Testis (tissue), 3 donors: ENCODE results near the gene ITSN2. TPM values are rescaled to one million over a fixed set of nuclear protein-coding genes. Genes with fewer than 3 reads are reported as not detected.

Source experiments
- DNase-seq: peaks from one replicate; pipeline ENCODE4 v3.0.0-alpha.2; 2019
- H3K27ac ChIP-seq, 2 donors: fragments of 200-600 bp; sonication (generic); one replicate each; pipeline ENCODE4 v1.5.1; 2019
- H3K27me3 ChIP-seq: fragments of 200-600 bp; sonication (generic); one replicate; pipeline ENCODE4 v1.5.1; 2019
- H3K36me3 ChIP-seq: fragments of 200-600 bp; sonication (generic); one replicate; pipeline ENCODE4 v1.5.1; 2017; ENCODE audit warnings: low read depth; ENCODE audit errors: missing control alignments
- H3K4me1 ChIP-seq: fragments of 200-600 bp; sonication (generic); one replicate; pipeline ENCODE4 v1.5.1; 2019
- H3K4me3 ChIP-seq, 2 donors: fragments of 200-600 bp; sonication (generic); one replicate each; pipeline ENCODE4 v1.5.1; 2017 to 2019
- H3K9me3 ChIP-seq: fragments of 200-600 bp; sonication (generic); one replicate; pipeline ENCODE4 v1.5.1; 2017
- POLR2A ChIP-seq: fragments of 450-650 bp; IDR thresholded peaks from one replicate; pipeline ENCODE4 v1.6.1; 2017; ENCODE audit warnings: antibody characterized with exemption, mild to moderate bottlenecking, moderate library complexity
- WGBS, 2 donors: methylation state at CpG; one replicate each; pipeline ENCODE4 v1.1.5; 2018; 5-methylcytosine and 5-hydroxymethylcytosine counted together
- intact Hi-C: fragments of 100-400 bp; cut with DNase I; formaldehyde crosslinking; loops from one replicate; pipeline ENCODE4 v1.15.1; 2023; ENCODE audit warnings: low total_unique reads
- polyA plus RNA-seq: library from polyadenylated mRNA; stranded (reverse); fragments of 350-450 nt; fragmentation: Illumina TruSeq; extraction: RNeasy Lipid Tissue Mini Kit (QIAGEN cat#74804); gene quantifications from one replicate; pipeline ENCODE4 v1.2.3, GENCODE V29; 2014; ENCODE audit warnings: low read depth, low replicate concordance; ENCODE audit not compliant: insufficient read depth
- total RNA-seq, 2 donors: library from RNA; depleted of rRNA; stranded (reverse); fragments of >200 nt; gene quantifications; one replicate each; pipeline ENCODE4 v1.2.3, GENCODE V29; 2016
- TF ChIP-seq, protein P1 (sequence below), 3 experiments: fragments of 450-650 bp in 2 of 3; fragments of 200-600 bp in 1 of 3; sonication (generic) in 1 of 3; IDR thresholded peaks; one replicate each; pipeline ENCODE4 v1.5.1; 2016 to 2019; ENCODE audit warnings: antibody characterized with exemption in 3 of 3, mild to moderate bottlenecking in 2 of 3, moderate library complexity in 1 of 3

Gene ITSN2
- total and polyA plus RNA-seq, 3 donors from 2014 or later: 9.1 to 53.8 (median 43.4) TPM

DNA sequence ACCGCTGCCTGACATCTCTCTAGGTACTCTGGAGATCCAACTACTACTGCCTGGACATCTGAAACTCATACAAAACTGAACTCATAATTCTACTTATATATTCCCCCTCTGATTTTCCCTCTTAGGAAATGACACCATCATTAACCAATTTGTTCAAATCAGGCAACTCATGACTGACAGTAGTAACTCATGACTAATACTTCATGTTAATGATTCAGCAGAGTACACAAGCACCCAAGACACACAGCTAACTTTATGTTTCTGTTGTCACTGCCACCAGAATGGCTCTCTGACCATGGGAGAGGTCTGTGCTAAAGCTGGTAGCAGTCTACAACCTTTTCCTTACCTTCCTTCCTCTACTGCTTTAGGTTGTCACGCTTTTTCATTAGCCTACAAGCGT lies 91.1 kb downstream of the ITSN2 start:
- WGBS, 2 donors: 97 to 99% methylated on average over 3 of the region's 3 CpGs
- no peak for DNase-seq
- H3K36me3 ChIP-seq: no peaks in the 10 kb centered on the region
- TF ChIP-seq POLR2A: no peak
- TF ChIP-seq, protein P1, sequence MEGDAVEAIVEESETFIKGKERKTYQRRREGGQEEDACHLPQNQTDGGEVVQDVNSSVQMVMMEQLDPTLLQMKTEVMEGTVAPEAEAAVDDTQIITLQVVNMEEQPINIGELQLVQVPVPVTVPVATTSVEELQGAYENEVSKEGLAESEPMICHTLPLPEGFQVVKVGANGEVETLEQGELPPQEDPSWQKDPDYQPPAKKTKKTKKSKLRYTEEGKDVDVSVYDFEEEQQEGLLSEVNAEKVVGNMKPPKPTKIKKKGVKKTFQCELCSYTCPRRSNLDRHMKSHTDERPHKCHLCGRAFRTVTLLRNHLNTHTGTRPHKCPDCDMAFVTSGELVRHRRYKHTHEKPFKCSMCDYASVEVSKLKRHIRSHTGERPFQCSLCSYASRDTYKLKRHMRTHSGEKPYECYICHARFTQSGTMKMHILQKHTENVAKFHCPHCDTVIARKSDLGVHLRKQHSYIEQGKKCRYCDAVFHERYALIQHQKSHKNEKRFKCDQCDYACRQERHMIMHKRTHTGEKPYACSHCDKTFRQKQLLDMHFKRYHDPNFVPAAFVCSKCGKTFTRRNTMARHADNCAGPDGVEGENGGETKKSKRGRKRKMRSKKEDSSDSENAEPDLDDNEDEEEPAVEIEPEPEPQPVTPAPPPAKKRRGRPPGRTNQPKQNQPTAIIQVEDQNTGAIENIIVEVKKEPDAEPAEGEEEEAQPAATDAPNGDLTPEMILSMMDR (IDR thresholded peaks at IDR 0.05): no peak
- no peaks in the 10 kb centered on the region for H3K4me1 ChIP-seq
- H3K27ac ChIP-seq: no peak overlapping the region
- no peaks in the 10 kb centered on the region for H3K9me3 ChIP-seq
- H3K4me3 ChIP-seq: no peak overlapping the region
- intact Hi-C loops: no loop called here
- no peaks in the 10 kb centered on the region for H3K27me3 ChIP-seq

GRCh38 chr2:24265212-24265611 lies 95.1 kb downstream of the ITSN2 start:
- Histone ChIP-seq H3K36me3 (no peaks in the 10 kb centered on the region), H3K4me1 (no peaks in the 10 kb centered on the region), H3K9me3 (no peaks in the 10 kb centered on the region), H3K27me3 (no peaks in the 10 kb centered on the region), H3K4me3 (no peak overlapping the region), H3K27ac (no peak overlapping the region)
- intact Hi-C loops: no loop called here
- TF ChIP-seq POLR2A: no peak
- TF ChIP-seq, protein P1 (IDR thresholded peaks at IDR 0.05): no peak
- 95 to 97% methylated on average over 2 of the region's 2 CpGs for WGBS, 2 donors
- no peak for DNase-seq

DNA sequence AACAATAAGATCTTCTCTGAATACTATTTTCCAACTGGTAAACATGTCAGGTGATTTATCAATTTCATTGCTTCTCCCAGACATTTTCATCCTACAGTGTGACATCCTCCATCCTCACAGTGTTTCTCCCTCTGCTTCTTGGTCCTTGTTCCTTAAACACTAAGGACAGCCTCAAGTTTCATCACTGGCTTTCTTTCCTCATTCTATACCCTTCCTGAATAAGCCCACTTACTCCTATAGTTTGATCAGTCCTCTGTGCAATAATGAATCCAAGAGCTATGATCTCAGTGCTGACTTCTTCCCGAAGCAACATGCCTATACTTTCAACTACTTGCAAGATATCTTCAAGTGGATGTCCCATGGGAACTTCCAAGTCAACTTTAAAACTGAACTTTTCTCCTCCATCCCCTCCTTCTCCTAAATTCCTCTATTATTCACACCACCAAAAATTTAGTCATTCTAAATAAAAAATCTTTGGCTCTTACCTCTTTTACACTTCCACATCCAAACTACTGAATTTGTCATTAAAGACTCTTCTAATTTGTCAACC lies 97.8 kb downstream of the ITSN2 start:
- H3K9me3 ChIP-seq: no peaks in the 10 kb centered on the region
- TF ChIP-seq, protein P1 (IDR thresholded peaks at IDR 0.05): no peak
- TF ChIP-seq POLR2A: no peak
- 73 to 89% methylated on average over 1 of the region's 1 CpG for WGBS, 2 donors
- H3K36me3 ChIP-seq: no peaks in the 10 kb centered on the region
- no peak for DNase-seq
- no peaks in the 10 kb centered on the region for H3K4me1 ChIP-seq
- H3K27ac ChIP-seq: no peak overlapping the region
- H3K4me3 ChIP-seq: no peak overlapping the region
- no peaks in the 10 kb centered on the region for H3K27me3 ChIP-seq
- intact Hi-C loops: no loop called here

DNA sequence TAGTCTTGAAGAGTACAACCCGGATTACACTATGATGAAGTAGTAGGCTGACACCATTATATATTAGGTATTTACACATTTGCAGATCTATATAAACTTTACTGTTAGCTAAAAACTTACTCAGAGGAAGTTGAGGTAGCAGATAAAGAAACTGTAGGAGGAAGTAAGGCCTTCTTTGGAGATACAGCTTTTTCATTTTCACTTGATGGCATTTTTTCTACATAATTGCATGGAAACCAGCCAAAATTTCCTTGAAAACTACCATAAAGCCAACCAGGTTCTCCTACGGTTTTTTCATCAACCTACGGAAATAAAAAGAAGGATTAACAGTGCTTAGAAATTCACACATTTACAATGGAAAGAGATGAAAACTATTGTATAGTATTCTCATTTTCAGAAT lies 98.9 kb downstream of the ITSN2 start:
- no peak overlapping the region for H3K4me3 ChIP-seq
- intact Hi-C loops: no loop called here
- H3K4me1 ChIP-seq: no peaks in the 10 kb centered on the region
- H3K27ac ChIP-seq: no peak overlapping the region
- DNase-seq: no peak
- TF ChIP-seq, protein P1 (IDR thresholded peaks at IDR 0.05): no peak
- no peak for TF ChIP-seq POLR2A
- WGBS, 2 donors: 80 to 81% methylated on average over 3 of the region's 3 CpGs
- H3K27me3 ChIP-seq: no peaks in the 10 kb centered on the region
- H3K36me3 ChIP-seq: no peaks in the 10 kb centered on the region
- no peaks in the 10 kb centered on the region for H3K9me3 ChIP-seq

- 48 to 64% methylated on average over 2 of the region's 2 CpGs for WGBS, 2 donors
- H3K27ac ChIP-seq: no peak overlapping the region
- H3K36me3 ChIP-seq: no peaks in the 10 kb centered on the region
- no peaks in the 10 kb centered on the region for H3K9me3 ChIP-seq
- H3K4me3 ChIP-seq: no peak overlapping the region
- intact Hi-C loops: no loop called here
- TF ChIP-seq, protein P1 (IDR thresholded peaks at IDR 0.05): no peak
- TF ChIP-seq POLR2A: no peak
- H3K27me3 ChIP-seq: no peaks in the 10 kb centered on the region
- H3K4me1 ChIP-seq: no peaks in the 10 kb centered on the region
- no peak for DNase-seq
Measured at GRCh38 chr2:24259316-24259715, 101.0 kb downstream of the ITSN2 start.
